CD4-positive, alpha-beta T cell treated with Interleukin-12 subunit alpha and Interleukin-12 subunit beta, for 1 hour (primary cell): ENCODE measurements around the gene LAP3.

Experiments
- DNase-seq: peaks from one replicate; pipeline ENCODE4 v3.0.0-alpha.2; 2020

LAP3 gene

DNA sequence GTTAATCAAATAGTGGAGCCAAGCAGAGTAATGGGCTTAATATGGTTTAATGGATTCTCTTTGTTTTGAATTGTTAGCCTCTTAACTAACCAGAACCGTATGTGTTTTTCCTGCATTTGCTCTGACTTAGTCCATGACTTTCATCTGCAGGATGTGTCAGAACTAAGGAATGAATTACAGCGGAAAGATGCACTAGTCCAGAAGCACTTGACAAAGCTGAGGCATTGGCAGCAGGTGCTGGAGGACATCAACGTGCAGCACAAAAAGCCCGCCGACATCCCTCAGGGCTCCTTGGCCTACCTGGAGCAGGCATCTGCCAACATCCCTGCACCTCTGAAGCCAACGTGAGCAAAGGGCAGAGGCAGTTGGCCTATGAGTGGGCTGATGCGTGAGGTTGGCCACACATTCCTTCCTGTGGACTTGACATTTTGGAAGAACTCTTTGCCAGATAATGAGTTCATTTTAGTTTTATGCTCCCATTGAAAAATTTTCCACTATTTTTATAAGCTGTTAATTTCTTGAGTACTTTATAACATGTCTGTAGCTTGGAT lies 46.5 kb downstream of the LAP3 start:
- DNase-seq = no peak

DNA sequence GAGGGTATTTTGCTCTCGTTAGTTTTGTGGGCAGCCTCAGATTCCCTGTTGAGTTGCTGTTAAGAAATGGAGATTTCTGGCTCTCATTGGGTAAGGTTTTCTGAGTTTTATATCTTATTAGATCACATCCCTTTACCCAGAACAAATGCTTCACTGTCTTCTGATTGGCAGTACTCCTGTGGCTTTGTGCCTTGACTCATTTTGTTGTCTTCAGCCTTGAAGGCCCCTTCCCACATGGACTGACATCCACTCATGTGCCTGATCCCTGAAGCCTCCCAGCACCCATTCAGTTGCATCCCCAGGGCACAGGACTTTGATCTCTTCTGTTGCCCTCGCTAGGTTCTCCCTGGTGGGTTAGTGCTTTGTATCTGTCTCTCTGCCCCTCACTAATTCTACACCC lies 47.8 kb downstream of the LAP3 start:
- DNase-seq = no peak

DNA sequence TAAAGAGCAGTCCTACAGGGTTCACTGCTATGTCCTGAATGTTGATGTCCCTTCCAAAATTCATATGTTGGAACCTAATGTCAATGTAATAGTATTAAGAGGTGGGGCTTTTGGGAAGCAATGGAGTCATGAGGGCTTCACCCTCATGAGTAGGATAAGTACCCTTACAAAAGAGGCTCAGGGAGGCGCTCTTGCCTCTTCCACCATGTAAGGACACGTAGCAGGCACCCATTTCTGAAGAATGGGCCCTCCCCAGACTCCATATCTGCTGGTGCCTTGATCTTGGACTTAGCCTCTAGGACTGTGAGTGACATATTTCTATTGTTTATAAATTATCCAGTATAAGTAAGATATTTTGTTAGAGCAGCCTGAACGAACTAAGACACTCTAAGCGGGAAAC lies 53.2 kb downstream of the LAP3 start:
- DNase-seq = no peak

DNA sequence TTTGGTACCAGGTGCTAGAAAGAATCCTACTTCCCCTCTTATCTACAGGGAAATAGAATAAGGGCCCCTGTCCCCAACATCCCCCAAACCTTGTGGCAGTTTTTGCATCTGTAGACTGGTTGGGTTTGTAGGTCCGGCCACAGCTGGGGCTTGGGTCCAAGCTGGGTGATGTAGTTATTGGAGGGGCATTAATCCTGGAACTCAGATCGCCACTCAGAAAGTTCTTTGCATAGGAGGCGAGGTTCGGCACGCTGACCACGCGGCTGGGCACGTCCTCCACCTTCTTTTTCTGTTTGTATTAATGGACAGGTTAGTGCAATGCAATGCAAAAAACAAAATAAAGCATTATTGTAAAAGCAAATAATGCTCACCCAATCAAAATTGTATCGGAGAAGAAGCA lies 56.6 kb downstream of the LAP3 start:
- no peak for DNase-seq

DNA sequence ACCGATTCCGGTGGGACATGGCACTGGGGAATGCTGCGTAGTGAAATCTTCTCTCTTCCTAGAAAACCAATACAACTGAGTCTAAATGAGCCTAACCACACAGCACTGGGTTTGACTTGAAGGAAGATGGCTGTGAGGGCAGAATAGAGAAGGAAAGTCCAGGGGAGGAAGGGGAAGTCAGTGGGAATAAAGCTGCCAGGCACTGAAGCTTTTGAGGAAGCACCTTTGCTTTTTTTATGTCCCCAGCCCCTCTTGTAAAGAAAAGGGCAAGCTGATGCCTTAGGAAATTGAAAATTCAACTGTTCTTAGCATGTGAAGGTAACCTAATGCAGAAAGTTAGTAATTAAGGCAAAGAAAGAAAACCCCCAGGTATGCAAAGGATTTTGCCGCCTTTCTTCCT lies 58.1 kb downstream of the LAP3 start:
- no peak for DNase-seq

GRCh38 chr4:17636341-17636695 lies 59.3 kb downstream of the LAP3 start:
- no peak for DNase-seq

GRCh38 chr4:17636696-17637622 lies 60.0 kb downstream of the LAP3 start:
- peak; percentile 74 for DNase-seq

GRCh38 chr4:17639136-17639535 lies 62.1 kb downstream of the LAP3 start:
- DNase-seq = no peak

DNA sequence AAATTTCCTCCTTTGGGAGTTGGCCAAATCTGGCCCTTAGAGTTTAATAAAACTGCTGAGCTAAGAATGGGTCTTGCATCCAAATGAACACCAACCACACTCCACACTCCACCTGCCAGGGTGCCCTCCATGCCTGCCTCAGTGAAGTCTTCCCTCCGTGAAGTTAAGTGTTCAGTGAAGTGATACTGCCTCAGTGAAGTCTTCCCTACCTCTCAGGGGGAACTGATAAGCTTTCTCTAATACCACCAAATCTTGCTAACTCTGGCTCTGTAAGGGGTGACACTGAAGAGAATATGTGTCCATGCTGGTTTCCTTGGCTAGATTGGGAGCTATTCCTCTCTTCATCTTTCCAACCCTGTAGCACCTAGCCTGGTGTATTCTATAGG lies 65.4 kb downstream of the LAP3 start:
- DNase-seq = no peak

DNA sequence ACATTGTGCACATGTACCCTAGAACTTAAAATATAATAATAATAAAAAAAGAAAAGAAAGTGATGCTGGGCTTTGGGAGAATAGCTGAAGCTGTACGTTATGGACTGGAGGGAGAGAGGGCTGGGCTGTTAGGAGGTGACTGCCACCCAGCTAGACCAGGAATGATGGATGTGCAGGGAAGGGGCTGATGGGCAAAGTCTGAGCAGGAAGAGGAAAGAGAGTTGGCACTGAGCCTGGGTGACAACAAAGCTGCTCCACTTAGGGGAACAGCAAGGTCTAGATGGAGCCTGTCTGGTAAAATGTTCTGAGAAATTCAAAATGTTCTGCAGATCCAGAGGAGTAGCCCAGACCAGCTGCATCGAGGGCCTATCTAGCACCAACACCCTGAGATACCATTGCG lies 69.7 kb downstream of the LAP3 start:
- DNase-seq = no peak

DNA sequence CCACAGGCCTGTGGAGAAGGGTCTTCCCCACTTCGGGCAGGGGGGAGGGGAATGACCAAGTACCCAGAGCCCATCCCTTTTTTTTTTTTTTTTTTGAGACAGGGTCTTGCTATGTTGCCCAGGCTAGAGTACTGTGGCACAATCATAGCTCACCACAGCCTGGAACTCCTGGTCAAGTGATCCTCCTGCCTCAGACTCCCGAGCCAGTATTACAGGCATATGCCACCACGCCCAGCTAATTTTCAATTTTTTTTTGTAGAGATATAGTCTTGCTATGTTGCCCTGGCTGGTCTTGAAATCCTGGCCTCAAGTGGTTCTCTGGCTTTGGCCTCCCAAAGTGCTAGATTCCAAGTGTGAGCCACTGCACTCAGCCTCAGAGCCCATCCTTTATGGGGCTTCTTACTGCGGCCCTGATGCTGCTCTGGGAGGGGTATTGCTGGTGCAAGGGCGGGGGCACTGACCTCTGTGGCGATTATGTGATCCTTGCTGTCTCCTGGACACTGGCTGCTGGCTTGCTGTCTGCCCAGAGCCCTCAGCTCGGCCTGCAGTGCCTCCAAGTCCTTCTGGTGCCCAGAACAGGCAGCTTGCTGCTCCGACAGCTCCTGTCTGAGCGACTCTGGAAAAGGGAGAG lies 70.3 kb downstream of the LAP3 start:
- no peak for DNase-seq

- DNase-seq = no peak
These were observed 70.9 kb downstream of the LAP3 start for GRCh38 chr4:17647927-17648326.

GRCh38 chr4:17650406-17650805 lies 73.4 kb downstream of the LAP3 start:
- no peak for DNase-seq

GRCh38 chr4:17654701-17655100 lies 77.7 kb downstream of the LAP3 start:
- no peak for DNase-seq

- DNase-seq = no peak
These were observed 80.1 kb downstream of the LAP3 start for GRCh38 chr4:17657090-17657489.
